HL-60 (cell line): ENCODE results near the gene DENND1A.

ENCODE experiments used
- POLR2AphosphoS5 ChIP-seq: IDR thresholded peaks from 2 replicates; pipeline ENCODE4 v1.6.1; 2012; ENCODE audit warnings: low read depth
- SPI1 ChIP-seq: IDR thresholded peaks from 2 replicates; pipeline ENCODE4 v1.6.1; 2012; ENCODE audit warnings: low read depth, mild to moderate bottlenecking, borderline replicate concordance
- TF ChIP-seq, protein P1 (sequence below): IDR thresholded peaks from one replicate; pipeline ENCODE4 v1.5.1; 2011; ENCODE audit warnings: low read length, control low read depth, inconsistent platforms; ENCODE audit not compliant: insufficient read depth
- TF ChIP-seq, protein P2 (sequence below): IDR thresholded peaks from 2 replicates; pipeline ENCODE4 v1.6.1; 2012; ENCODE audit warnings: low read depth; ENCODE audit not compliant: insufficient replicate concordance

DNA sequence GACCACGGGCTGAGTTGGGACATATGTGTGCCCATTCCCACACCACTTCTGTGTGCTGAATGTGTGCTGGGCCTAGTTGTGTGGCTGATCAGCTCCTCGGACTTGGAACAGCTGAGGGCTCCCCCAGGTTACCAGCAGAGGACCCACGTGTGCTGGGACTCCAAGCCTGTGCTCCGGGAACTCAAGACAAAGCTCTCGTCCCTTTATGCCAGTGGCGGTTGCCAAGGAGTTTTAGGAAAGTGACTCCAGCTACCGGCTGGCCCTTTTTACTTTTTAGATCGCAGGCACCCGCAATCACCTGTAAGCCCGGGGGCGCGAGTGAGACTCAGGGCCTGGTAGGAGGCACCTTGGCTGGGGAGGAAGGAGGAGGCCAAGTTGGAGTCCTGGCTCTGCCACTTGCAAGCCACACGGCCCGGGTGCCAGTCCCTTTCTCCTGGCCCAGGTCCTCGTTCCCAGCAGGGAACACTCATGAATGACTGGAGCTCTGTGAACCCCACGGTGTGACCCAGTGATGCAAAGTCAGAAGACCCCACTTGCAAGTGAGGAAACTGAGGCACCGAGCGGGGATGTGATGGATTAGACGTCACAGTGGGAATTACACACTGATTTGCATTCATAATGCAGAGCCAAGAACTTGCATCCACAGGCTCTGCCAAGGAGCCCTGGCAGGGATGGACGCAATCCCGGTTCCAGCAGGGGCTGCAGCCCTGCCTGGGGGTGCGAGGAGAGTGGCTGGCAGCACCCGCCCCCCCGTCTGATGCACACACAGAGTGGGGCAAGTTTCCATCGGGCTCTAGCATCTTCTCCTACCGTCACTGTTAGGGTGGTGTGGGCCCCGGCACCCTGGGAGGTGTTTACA lies 547.0 kb downstream of the DENND1A start:
- TF ChIP-seq POLR2AphosphoS5 (no peak), SPI1 (no peak)
- TF ChIP-seq, protein P1, sequence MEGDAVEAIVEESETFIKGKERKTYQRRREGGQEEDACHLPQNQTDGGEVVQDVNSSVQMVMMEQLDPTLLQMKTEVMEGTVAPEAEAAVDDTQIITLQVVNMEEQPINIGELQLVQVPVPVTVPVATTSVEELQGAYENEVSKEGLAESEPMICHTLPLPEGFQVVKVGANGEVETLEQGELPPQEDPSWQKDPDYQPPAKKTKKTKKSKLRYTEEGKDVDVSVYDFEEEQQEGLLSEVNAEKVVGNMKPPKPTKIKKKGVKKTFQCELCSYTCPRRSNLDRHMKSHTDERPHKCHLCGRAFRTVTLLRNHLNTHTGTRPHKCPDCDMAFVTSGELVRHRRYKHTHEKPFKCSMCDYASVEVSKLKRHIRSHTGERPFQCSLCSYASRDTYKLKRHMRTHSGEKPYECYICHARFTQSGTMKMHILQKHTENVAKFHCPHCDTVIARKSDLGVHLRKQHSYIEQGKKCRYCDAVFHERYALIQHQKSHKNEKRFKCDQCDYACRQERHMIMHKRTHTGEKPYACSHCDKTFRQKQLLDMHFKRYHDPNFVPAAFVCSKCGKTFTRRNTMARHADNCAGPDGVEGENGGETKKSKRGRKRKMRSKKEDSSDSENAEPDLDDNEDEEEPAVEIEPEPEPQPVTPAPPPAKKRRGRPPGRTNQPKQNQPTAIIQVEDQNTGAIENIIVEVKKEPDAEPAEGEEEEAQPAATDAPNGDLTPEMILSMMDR = no peak
- TF ChIP-seq, protein P2, sequence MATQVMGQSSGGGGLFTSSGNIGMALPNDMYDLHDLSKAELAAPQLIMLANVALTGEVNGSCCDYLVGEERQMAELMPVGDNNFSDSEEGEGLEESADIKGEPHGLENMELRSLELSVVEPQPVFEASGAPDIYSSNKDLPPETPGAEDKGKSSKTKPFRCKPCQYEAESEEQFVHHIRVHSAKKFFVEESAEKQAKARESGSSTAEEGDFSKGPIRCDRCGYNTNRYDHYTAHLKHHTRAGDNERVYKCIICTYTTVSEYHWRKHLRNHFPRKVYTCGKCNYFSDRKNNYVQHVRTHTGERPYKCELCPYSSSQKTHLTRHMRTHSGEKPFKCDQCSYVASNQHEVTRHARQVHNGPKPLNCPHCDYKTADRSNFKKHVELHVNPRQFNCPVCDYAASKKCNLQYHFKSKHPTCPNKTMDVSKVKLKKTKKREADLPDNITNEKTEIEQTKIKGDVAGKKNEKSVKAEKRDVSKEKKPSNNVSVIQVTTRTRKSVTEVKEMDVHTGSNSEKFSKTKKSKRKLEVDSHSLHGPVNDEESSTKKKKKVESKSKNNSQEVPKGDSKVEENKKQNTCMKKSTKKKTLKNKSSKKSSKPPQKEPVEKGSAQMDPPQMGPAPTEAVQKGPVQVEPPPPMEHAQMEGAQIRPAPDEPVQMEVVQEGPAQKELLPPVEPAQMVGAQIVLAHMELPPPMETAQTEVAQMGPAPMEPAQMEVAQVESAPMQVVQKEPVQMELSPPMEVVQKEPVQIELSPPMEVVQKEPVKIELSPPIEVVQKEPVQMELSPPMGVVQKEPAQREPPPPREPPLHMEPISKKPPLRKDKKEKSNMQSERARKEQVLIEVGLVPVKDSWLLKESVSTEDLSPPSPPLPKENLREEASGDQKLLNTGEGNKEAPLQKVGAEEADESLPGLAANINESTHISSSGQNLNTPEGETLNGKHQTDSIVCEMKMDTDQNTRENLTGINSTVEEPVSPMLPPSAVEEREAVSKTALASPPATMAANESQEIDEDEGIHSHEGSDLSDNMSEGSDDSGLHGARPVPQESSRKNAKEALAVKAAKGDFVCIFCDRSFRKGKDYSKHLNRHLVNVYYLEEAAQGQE = no peak
